DMS 273 (cell line): ENCODE measurements around the gene OVCA2.

Source experiments
- DNase-seq: peaks from one replicate; lab custom pipeline; 2025; ENCODE audit not compliant: unreplicated experiment; lab: John Stamatoyannopoulos, UW

OVCA2 gene

DNA sequence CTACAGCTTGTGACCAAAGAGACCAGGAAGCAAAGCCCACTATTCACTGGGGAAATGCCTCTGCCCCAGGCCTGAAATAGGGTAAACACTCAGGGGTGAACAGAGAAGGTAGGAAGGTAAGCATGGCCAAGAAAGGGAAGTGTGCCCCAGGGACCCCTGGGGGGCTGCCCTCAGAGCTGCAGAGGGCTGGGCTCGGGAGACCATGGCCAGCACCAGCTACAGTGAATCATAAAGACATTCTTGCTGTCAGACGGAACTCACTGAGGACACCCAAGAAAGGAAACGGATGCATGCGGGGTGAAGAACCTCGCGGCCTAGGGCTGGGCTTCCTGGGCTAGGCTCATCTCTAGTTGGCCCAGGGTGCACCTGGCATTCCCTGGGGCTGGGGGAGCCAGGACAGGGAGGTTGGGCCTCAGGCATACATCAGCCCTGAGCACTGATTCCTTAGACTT, 22.7 kb downstream of the OVCA2 start:
- DNase-seq, result no peak

DNA sequence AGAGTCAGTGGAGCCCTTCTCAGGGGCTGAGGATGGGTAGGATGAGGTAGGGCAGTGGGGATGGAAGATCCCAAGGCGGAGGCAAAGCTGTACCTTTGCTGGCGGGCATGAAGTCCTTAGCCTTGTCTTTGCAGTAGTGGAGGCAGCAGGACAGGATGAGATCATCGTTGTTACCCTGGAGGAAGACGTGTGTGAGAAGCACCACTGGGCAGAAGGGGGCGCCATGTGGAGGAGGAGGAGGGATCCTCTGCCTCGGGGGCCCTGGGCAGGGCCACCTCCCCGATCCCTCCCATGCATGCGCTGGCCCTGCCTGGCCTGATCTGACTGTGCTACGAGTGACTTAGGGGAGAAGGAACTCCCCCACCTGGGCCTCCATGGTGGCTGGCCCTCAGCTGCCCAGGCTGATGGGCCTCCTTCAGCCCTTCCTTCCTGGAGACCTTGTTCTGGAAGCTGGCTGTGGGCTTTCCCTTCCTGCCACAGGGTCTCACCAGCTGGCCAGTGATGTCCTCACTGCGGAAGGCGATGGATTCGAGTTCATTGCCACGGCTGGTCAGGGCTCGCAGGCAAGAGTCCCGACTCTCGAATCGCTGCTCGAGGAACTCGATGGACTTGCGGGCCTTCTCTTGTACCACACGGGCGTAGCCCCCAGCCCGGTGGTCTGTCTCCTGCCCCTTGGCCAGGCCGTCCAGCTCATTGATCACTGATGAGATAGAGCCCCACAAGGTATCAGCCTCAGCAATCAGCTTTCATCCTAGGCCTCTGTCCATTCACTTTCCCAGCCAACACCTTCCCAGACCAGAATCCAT, 23.4 kb downstream of the OVCA2 start:
- peak; percentile 53 for DNase-seq

DNA sequence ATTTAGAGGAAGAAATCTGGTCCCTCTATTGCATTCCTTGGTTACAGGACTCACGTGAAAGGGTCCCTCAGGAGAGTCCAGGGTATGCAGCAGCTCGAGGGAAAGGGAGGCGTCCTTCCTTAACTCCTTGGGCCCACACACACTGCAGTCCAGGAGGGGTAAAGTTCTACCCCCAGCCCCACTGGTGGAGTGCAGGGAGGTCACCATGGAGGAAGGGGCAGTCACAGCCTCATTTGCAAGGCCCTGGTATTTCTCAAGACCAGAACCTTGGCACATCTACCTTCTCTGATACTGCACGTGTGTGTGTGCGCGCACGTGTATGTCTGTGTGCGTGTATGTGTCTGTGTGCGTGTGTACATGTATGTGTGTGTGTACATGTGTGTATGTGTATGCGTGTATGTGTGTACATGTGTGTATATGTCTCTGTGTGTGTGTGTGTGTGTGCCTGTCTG, 24.2 kb downstream of the OVCA2 start:
- no peak for DNase-seq

DNA sequence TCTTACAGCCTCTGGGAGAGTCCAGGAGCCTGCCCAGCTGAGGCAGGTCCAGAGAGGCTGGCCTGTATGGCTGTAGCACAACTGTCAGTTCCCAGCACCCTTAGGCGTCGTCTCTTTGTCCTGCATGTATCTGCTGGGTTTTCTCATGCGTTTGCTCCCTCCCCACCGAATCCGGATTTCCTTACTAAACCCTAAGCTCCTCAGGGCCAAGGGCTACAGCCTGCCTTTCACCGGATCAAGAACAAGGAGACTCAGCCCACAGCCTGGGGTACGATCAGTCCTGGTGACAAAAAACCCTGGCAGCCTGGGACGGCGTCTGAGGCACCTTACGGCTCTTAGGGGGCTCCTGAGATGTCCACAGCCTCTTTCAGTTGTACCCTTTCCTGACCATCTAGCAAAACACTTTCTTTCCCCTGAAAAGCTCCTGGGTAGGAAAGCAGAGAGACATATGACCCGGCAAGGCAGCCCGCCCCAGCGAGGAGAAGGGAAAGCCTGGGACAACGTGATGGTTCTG, 25.3 kb downstream of the OVCA2 start:
- no peak for DNase-seq

DNA sequence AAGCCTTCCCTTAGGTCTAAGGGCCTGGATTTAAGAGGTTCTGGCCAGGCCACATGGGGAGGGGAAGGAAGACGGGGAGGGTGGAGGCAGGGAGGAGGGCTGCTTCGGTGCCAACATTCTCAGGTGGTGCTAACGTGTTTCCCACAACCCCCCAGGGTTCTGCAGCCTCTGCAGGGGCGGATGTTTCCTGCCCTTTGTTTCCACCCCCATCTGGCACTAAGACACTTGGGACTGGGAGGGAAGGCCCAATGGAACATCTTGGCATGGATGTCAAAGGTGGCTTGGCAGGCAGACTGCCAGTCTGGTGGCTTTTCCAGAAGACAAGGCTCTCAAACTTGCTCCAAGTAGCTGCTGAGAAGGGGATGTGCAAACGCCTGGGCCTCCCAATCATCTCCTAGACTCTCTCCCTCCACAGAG, 25.8 kb downstream of the OVCA2 start:
- DNase-seq, result peak; percentile 40

DNA sequence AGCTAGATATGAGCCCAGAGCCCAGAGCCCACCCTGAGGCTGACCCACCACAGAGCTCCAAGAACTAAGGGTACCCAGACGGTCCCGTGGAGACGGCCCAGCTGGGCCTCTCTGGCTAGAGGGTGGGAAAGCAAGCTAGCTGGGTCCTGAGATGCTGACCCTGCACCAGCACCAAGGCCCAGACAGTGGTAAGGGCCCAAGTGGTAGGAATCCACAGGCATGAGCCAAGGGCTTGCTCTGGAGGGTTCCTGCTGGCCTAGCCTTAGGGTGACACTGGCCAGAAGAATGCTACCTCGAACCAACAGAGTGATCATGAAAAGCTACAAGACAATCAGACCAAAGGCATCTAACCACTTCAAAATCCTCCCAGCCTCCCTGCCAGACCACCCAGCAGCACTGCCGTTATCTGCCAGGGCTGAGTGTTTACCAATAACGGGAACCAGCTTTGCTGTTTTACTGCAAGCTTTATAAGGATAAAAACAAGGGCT, 26.3 kb downstream of the OVCA2 start:
- no peak for DNase-seq

DNA sequence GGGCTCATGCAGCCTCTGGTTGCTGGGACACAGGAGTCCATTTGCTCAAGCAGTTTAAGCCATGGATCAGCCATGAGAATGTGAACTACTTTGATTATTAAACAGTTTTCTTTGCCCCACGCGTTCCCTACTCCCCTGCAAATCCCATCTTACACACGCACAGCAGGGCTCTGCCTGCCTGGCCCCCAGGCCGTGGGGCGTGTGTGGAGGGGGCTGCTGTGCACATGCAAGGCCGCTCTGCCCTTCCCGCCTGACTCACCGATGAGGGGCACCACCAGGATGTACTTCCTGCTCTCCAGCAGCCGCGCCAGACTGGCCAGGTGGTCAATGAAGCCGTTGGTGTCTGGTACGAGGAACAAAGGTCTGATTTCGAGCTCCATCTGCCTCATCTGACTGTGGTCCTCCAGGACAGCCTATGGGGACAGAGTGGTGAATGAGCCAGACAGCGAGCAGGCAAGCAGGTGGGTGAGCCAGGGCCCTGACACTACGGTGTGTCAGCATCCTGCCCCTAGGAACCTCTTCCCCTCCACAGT, 26.8 kb downstream of the OVCA2 start:
- DNase-seq, result peak; percentile 71

DNA sequence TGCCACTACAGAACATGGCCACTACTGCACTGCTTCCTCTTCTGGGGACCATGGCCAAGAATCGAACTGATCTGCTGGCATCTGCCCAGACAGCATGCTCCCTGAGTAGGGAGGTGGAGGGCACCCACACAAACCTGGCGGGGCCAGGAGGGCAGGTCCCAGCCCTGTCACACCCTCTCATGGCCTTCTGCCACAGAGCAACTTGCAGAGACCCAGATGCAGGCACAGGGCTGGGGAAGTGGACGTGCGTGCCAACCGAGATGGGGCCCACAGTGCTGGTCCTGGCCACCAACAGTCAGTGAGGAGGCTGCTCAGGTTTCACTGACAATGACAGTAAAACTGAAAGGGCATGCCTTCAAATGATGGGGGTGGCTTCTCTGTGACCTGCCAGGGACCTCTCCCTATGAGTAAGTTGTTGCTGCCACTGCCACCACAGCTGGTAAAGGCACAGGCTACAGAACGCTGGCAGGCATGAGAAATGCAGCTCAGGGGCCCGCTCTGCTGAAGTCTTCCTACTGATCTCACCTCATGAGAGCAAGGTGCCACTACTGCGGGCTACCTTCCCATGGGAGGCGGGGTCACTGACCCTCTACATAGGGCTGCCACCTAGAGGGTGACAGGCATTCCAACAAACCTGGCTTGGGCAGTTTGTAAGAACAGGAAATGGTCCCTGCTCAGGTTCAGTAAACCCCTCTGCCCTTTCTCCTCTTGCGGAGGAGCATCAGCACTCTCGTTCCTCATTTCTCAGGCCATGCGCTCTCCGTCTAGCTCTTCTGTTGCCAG, 28.6 kb downstream of the OVCA2 start:
- DNase-seq, result no peak

DNA sequence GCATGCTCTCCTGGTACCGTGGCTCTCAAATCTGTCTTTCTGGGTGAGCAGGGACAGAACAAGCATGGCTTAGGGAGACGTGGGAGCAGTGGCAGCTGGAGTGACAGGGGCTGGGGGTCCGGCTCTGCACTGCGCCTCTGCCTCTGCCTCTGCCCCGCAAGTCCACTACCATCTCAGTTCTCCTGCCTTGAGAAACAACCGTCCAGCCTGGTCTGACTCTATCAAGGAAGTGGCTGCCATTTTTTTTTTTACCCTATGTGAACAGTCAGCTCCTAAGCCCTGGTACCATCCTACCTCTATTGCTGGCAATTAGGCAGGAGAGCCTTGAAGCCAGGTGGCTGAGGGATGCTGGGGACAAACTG, 29.2 kb downstream of the OVCA2 start:
- DNase-seq, result no peak

DNA sequence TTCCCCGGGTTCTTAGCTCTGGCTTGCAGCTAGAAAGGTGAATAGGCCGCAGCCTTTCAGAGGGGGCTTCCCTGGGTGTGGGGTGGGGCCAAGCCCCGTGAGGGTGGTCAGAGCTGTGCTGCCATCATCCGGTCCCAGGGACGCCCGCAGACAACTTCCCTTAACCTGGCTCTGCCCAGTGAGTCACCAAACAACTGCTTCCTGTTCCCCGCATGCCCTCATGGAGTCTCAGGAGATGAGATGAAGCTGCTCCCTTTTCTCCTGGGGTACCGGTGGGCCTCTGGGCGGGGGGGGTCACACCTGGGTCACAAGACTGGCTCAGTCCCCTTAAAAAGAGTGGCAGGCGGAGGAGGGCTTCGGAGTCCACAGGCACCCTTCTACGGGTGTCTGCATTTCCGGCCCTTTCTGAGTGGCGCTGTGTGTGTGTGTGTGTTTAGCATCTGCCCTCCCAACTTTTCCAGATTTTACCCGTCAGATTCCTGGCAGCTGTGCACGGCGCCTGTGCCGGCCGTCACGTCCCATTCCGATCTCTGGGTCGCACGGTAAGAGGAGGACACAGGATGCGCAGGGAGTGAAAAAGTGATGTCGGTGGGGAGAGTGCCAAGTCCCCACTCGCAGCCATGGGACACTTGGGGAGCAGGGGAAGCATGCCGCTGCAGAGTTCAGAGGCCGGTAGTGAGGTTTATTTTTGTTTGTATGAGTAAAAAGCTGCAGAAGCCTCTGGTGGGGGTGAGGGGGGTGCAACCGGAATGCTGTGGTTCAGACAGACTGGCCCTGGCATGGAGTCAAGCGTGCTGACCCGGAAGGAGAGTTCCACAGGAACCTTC, 29.8 kb downstream of the OVCA2 start:
- DNase-seq, result no peak

DNA sequence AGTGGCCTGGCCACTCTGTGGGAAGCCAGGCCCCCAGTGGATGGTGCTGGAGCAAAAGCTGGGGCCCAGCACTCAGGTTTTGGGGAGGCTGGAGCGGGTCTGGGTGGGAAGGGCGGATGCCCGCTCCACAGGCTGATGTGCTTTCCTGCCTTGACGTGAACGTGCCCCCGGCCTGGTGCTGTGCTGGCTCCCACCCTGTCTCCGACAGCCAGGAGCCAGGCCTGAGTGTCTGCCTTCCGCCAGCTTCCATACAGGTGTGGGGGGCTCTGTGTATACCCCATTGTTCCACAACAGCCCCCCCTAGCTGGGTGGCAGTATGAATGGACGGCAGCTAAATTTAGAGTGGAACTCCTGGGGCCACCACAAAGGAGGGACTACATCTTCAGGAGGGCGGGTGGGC, 33.1 kb downstream of the OVCA2 start:
- DNase-seq, result no peak

DNA sequence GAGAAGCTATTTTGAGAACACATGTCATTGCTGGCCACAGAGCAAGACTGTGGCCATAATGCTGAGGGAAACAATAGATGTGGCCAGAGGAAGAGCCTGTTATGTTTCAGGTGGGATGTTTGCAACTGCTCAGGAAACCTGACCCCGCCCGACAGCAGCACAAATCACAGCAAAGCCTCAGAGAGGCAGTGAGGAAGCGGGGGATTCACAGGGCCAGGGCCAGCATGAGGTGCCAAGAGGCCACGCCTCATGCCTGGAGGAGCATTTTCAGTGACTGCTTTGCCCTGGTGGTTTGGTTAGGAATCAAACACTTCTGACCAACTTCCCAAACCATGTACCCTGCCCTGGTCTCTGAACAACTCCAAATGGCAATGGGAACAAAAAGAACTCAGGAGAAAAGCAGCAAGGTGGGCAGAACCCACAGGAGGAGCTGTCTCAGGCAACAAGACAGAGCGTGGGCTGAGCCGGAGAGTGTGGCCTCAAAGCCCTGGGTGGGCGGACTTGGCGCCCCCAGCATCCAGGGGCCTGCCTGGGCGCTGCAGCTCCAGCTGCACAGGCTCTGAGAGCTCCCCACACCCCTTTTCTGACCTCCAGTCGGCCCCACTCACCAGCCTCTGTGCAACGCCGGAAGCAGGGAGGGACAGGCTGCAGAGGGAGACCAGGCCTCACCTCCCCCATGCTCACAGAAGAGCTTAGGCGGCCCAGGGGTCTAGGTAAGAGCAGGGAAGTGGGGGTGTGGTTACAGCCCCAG, 33.7 kb downstream of the OVCA2 start:
- DNase-seq, result no peak

DNA sequence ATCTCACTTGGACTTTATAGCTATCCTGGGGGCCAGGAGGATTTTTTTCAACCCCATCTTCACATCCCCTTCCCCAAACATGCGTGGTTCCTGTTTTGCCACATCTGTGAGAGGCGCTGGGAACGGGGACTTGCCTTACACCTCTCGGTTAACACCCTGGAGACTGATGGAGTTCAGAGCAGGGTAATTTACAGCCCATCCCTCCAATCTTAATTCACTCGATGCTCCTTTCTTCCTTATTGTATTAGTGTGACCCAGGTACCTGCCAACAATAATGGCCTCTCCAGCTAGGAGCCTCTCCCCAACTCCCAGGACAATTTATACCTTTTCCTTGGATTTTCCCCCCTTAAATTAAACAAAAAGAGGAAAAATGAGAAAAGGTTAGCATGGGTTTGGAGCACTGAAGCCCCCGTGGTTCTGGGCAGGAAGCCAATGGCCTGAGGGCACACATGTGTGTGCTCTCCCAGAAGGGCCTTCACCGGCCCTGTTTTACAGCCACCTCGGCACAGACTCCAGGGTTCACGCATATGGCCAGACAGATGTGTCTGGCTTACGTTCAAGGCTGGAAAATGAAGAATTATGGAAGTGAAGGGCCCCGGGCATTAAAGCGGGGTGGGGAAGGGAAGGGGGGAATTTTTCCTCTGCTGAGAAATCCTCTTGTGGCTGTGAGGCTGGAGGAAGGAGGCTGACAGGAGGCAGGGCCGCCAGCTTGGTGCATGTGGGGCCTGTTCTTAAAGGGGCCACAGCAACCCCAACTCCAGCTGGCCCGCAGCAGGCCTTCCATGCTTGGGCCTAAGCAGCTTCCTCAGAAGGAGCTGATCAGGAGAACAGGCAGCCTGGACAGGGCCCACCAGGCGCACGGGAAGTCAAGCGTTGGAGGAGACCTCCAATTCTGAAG, 34.5 kb downstream of the OVCA2 start:
- DNase-seq, result peak; percentile 53

DNA sequence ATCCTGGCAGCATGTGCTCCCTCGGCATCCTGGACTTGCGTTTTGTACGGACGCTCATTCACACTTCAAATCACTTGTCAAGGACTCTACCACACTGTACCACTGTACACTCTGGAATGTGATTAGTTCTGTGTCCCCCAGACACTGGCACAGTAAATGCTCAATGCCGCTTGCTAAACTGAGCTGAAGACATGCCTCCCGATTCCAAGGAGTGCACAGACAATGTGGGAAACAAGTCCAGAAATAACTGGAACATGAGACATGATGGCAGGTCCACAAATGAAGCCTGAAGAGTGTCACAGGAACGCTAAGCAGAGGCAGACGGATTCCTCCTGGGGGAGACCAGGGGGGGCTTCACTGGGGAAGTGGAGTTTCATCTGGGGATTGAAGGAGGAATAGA, 35.2 kb downstream of the OVCA2 start:
- DNase-seq, result no peak

DNA sequence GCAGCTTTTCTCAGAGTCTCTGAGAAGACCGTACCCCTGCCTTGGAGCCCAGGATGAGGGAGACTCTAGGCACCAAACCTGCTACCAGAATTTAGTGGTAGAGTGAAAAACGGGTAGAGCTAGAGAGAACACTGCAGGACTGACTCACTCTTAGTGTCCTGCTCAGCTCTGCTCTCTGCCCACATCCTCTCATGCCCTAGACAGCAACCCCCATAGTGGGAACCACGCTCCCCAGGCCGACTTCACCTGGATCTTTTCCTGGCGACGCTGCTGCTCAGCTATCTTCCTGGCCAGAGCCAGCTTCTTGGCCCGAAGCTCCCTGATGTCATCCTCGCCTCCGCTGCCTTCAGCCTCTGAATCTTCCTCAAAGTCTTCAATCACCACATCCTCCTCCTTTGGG, 39.7 kb downstream of the OVCA2 start:
- no peak for DNase-seq

DNA sequence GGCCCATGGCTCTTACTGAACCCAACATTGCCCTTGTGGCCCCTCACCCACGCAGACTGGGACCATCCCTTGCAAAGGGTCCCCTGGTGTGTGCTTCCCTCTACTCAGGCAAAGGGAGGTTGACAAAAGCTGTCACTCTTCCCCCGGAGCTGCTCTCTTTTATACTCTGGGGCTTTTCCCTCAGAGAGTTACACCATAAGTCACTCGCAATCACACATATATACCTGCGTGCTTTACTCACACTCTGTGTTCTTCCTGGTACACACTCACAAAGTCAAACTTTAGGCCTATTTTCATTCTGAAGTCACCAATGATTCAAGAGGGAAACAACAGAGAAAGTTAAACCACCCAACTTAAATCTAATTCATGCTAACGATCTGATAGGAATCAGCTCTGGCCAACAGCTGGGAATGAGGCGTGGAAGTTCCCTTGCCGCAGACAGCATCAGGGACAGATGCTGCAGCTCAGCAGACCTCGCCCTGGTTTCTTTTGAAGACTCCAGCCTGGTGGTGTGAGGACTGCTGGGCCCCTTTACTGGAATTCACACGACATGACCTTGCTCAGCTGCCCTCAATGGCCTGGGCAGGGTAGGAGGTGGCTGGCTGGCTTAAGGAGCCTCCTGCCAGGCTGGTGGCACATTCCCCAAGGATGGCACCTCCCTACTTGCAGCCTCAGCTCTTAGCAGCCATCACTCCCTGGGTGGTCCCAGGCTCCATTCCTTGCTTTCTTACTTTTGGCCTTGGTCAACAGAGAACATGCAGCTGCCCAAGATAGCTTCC, 40.4 kb downstream of the OVCA2 start:
- no peak for DNase-seq

DNA sequence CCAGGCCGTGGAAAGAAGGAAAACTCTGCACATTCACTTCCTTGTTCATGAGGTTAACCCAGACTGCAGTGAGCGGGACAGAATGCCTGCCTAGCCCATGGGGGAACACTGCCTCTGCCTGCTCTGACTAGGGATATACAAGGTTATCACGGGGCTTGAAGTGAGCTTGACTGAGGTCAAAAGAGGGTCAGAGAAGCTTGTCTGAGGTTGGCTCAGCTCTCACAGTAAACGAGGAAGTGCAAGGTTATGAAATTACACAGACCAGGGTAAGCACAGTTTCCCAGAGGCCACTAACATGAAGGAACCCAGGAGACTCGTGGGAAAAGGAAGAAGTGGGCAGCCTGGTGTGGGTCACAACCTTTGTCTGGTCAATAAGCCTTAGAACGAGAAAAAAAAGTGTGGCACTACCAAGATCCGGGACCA, 41.8 kb downstream of the OVCA2 start:
- no peak for DNase-seq

DNA sequence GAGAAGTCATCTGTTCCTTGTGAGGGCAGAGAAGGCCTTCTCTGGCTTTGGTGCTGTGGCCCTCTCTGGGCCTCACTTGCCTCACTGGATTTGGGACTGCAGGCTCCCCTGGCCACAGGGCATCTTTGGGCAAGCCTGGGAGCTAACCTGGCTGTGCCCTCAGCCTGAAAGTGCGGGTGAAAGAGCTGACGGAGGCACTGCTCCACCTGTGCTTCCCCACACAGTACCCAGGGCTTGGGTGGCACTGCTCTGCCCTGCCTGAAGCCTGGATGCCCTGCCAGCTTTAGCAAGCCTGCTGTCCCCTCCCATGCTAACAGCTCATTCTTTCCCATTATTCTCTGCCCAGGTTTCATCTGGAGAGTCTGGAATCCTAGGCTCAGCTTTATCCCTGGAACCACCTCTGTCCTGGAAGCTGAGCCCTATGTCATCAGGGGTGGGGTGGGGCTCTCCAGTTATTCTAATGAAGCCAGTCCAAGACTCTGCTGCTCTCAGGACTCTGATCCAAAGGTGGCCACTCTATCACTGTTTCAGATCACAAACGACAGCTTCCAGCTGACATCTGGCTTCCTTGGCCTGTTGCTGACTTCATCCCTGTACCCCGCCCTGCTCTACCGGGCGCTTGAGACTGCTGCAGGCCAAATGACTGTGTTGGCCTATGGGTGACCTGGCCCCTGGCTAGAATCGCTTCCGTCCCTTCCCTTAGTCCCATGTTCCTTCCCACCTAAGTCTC, 42.4 kb downstream of the OVCA2 start:
- no peak for DNase-seq
